Activated naive CD4-positive, alpha-beta T cell treated with Interleukin-2 at 50 U/mL for 16 hours (primary cell): ENCODE data around the gene AP4S1.
"Not testable (repeated sequence)": the region's sequence is repeated elsewhere in the genome, so short reads cannot be mapped to it uniquely, and the experiment has no call there.

Experiments
- DNase-seq: peaks from one replicate; pipeline ENCODE4 v3.0.0-alpha.2; 2020

AP4S1 gene

DNA sequence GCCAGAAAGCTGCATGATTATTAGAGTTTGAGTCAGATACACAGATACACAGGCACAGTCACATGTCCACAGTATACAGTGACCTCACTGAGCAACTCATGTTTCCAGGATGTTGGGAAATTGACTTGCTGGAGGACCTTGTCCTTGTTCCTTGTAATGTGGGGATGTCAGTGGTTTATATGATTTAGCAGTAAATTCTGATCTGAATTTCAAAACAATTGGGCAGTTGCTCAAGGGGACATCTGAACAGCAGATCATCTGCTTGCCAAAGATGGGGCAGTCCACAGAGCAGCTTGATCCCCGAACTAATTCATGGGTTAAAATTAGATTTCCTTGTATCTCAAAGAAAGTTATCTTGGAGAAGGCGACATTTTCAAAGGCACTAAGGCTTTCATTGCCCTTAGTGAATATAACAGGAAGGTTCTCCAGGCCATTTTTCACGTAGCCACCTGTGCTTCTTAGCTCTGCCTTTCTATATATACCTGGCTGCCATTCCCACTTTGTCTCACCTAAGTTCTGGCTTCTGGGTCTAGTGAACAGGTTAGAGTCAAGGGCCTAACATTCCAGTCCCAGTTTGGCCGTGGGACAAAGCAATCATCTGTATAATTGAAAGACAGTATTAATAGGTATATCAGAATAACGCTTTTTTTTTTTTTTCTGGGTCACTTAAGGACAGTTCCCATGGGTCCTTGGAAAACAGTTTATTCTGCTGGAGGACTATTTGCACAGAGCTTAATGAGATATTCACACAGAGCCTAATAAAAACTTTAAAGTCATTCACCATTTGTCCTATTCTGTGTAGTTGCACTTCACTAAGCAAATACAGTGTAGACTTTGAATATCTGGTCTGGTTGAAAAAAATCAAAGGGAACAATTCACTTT, 65.7 kb downstream of the AP4S1 start:
- no peak for DNase-seq

GRCh38 chr14:31092160-31092708, 66.8 kb downstream of the AP4S1 start:
- no peak for DNase-seq

- not testable (repeated sequence) for DNase-seq
Observed at GRCh38 chr14:31093884-31094839, 68.7 kb downstream of the AP4S1 start.

DNA sequence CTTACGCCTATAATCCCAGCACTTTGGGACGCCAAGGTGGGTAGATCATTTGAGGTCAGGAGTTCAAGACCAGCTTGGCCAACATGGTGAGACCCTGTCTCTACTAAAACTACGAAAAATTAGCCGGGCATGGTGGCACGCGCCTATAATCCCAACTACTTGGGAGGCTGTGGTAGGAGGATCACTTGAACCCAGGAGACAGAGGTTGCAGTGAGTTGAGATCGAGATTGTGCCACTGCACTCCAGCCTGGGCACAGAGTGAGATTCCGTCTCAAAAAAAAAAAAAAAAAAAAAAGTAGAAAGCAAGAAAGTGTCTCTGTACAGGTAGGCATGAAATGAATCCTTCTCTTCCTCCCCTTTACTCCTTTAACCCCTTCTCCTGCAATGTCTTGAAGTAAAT, 70.4 kb downstream of the AP4S1 start:
- DNase-seq, result not testable (repeated sequence)

DNA sequence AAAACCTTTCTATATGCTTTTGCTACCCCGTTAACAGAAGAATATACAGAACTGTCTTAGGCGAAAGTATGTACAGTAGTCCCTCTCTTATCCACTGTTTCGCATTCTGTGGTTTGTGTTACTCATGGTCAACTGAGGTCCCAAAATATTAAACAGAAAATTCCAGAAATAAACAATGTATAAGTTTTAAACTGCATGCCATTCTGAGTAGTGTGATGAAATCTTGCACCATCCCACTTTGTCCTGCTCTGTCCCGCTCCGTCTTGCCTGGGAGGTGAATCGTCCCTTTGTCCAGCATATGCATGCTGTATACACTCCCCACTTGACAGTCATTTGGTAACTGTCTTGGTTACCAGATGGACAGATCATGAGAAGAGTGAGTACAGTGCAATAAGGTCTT, 70.8 kb downstream of the AP4S1 start:
- no peak for DNase-seq

DNA sequence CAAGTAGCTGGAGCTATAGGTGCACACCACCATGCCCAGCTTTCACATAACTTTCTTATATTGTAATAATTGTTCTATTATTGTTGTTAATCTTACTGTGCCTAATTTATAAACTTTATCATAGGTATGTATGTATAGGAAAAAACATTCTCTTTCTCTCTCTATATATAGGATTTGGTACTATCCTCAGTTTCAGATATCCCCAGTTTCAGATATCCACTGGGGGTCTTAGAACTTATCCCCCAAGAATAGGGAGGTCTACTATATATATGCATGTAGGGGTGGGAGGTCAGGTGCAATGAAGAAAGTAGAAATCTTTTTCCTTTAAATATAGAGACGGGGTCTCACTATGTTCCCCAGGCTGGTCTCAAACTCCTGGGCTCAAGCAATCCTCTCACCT, 71.6 kb downstream of the AP4S1 start:
- no peak for DNase-seq

GRCh38 chr14:31106768-31107167, 81.3 kb downstream of the AP4S1 start:
- no peak for DNase-seq

DNA sequence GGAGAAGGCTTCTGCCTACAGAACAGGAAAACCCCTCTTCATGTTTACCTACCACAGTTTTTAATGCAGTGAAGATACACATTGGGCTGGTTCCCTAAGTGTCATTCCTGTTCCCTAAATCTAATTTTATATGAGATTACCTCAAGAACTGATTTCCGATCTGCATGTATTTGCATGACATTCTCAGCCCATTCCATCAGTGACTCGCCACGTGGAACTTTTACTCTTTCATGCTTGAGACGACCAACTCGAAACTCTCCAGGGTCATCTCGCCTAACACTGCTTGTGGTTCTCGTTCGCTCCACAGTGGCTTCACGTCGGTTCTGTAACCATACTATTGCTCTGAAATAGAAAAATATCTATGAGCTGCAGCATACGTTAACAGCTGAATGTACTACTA, 83.8 kb downstream of the AP4S1 start:
- DNase-seq, result no peak

- DNase-seq, result no peak
Observed at GRCh38 chr14:31110872-31111271, 85.4 kb downstream of the AP4S1 start.

GRCh38 chr14:31113794-31114193, 88.3 kb downstream of the AP4S1 start:
- DNase-seq, result no peak

DNA sequence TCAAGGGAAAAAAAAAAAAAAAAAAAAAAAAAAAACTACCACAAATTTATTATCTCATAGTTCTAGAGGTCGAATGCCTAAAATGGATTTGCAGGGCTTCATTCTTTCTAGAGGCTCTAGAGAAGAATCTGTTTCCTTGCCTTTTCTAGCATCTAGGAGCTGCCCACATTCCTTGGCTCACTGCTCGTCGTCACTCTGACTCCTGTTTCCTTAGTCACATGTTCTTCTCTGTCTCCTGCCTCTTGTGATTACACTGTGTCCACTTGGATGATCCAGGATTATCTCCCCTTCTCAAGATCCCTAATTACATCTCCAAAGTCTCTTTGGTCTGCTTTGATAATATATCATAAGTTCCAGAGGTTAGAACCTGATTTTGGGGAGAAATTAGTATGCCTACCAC, 93.4 kb downstream of the AP4S1 start:
- DNase-seq, result no peak

DNA sequence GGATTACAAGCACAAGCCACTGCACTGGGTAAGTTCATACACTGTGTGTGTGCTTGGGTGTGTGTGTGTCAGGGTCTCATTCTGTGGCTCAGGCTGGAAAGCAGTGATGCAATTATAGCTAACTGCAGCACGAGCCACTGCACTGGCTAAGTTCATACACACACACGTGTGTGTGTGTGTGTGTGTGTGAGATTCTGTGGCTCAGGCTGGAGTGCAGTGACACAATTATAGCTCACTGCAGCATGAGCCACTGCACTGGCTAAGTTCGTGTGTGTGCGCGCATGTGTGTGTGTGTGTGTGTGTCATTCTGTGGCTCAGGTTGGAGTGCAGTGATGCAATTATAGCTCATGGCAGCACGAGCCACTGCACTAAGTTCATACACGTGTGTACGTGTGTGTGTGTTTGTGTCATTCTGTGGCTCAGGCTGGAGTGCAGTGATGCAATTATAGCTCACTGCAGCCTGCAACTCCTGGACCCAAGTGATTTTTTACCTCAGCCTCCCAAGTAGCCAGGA, 96.7 kb downstream of the AP4S1 start:
- no peak for DNase-seq

- no peak for DNase-seq
Observed at GRCh38 chr14:31122921-31123320, 97.5 kb downstream of the AP4S1 start.

DNA sequence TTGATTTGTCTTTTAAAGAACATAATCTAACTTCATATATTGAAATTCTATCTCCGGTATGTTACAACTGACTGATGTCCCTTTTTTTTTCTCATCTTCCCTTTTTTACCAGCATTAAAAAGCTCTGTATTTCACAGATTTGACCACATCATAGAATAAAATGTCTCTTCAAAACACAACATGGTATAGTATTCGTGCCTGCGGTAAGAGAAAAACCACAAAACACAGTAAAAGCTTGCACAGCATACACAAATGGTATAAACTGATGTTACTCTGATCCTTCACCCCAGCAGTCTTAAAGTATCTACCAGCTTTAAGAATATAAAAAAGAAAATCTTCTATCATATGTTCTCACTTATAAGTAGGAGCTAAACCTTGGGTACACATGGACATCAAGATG, 98.7 kb downstream of the AP4S1 start:
- no peak for DNase-seq

GRCh38 chr14:31125231-31125630, 99.8 kb downstream of the AP4S1 start:
- DNase-seq, result no peak

DNA sequence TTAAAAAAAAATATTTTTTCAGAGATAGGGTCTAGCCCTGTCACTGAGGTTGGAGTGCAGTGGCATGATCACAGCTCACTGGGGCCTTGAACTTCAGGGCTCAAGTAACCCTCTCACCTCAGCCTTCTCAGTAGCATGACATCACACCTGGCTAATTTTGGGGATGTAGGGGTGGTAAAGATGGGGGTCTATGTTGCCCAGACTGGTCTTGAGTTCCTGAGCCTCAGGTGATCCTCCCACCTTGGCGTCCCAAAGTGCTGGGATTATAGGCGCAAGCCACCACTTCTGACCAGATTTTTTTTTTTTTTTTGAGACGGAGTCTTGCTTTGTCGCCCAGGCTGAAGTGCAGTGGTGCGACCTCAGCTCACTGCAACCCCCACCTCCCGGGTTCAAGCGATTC, 101.2 kb downstream of the AP4S1 start:
- no peak for DNase-seq

DNA sequence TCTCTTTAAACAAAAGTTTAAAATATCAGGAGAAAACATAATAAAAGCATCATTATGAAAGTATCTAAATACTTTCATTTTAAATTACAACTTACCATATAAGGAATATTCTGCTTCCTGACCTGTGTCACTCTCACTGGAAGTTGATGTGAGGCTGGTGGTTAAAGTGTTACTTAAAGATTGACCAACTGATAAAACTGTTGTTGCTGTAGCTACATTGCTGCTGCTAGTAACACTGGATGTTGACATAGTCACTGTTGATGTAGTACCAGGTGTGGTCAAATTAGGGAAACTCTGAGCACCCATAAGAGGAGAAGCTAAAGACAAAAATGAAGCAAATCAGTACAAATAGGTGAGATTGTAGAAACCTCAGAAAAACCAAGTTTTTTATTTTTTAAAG, 102.2 kb downstream of the AP4S1 start:
- DNase-seq, result no peak

- DNase-seq, result no peak
Observed at GRCh38 chr14:31128601-31129526, 103.4 kb downstream of the AP4S1 start.

DNA sequence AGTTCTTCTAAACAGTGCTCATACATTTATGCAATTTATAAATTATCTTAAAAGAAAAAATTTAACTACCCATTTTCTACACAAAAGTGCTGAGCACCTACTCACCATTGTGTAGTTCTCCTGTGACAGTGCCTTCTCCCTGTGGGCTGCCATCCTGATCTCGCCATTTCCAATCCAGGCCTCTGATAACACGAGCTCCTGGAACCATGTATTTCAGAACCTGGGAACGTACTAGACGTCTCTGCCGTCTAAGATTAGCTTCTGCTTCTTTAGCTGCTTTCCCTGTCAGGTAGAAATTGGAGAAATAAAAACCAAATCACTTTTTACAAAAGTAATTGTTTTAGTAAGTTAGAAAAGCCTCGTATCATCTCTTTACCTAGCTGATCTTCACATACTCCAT, 107.7 kb downstream of the AP4S1 start:
- DNase-seq, result no peak

DNA sequence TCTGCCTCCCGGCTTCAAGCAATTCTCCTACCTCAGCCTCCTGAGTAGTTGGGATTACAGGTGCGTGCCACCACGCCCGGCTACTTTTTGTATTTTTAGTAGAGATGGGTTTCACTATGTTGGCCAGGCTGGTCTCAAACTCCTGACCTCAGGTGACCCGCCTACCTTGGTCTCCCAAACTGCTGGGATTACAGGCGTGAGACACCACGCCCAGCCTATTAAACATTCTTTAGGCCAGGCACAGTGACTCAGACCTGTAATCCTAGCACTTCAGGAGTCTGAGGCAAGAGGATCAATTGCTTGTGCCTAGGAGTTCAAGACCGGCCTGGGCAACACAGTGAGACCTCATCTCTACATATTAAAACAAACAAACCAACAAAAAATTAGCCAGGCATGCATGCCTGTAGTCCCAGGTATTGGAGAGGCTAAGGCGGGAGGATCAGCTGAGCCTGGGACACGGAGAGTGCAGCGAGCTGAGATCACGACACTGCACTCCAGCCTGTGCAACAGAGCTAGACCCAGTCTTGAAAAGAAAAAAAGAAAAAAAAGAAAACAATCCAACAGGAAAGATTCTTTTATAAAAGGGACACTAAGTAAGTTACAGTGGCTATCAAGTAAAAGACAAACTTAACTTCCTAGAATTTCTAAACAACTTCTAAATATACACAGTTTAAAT, 111.9 kb downstream of the AP4S1 start:
- no peak for DNase-seq

GRCh38 chr14:31138301-31138700, 112.9 kb downstream of the AP4S1 start:
- DNase-seq, result no peak
